ENCODE measurements around the gene RGS3. TPM values are rescaled to one million over a fixed set of nuclear protein-coding genes. Genes with fewer than 3 reads are reported as not detected.

The RGS3 gene
- total and polyA plus RNA-seq, 2 donors (not counting 3 experiments of a cell fraction or from before 2014, with no cell fraction given) = 356 to 416 TPM

DNA sequence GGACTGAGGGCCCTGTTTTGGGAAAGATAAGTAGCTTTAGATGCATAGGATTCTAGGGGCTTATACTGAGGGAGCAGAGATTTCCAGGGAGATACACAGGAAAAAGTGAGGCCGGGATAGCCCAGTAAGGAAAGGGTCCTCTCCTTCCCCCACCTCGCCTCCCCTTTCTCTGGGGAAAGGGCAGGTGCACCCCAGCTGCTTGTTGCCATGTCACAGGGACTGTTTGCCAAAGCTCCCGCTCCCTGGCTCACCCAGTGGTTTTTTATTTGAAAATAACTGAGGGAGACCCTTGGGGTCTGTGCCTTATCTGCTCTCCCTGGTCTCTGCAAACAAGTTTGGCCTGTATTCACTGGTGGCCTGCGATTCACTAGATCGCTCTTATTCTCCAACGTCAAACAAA lies 51.2 kb downstream of the RGS3 start:
- Histone ChIP-seq H3K9me1 (replicated peaks; ENCODE audit: control insufficient read depth, extremely low read depth, insufficient read depth, low read length) (no peaks in the 10 kb centered on the region), H3K4me2 (ENCODE audit: insufficient read depth, low read length) (no peak overlapping the region), H3K36me3 (ENCODE audit: control insufficient read depth in 2 of 2, extremely low read depth in 1 of 2, insufficient read depth in 2 of 2, low read length in 2 of 2) (peaks cover 41 to 72% of the 10 kb centered on the region in 2 experiments), H2AFZ (ENCODE audit: low read depth, low read length) (no peak overlapping the region), H3K27ac (ENCODE audit: insufficient read depth, low read depth, low read length) (no peak overlapping the region), H3K4me1 (ENCODE audit: control insufficient read depth, extremely low read depth, insufficient read depth, low read length) (peaks cover 58% of the 10 kb centered on the region), H3K9ac (replicated peaks; ENCODE audit: extremely low read depth, insufficient read depth, low read length) (no peak overlapping the region), H3K79me2 (ENCODE audit: control insufficient read depth, insufficient read depth, low read length) (peaks cover 52% of the 10 kb centered on the region), H3K4me3 (replicated peaks in 1 of 3; ENCODE audit: insufficient read depth in 1 of 3, low read depth in 1 of 3, low read length in 3 of 3) (no peak overlapping the region), H3K9me3 (replicated peaks; ENCODE audit: control insufficient read depth, insufficient read depth, low read length) (no peaks in the 10 kb centered on the region), H3K27me3 (ENCODE audit: control insufficient read depth in 2 of 2, insufficient read depth in 2 of 2, low read length in 2 of 2) (no peaks in the 10 kb centered on the region), H4K20me1 (replicated peaks; ENCODE audit: control insufficient read depth, extremely low read depth, insufficient read depth, low read length) (no peaks in the 10 kb centered on the region)
- dilution Hi-C loops (cut with MboI; ENCODE audit: extremely low pct_ligation_motif_present, low sequenced_read_pairs) = no loop called here
- ChIA-PET CTCF (interaction anchor here (0.7 to 1.3 kb wide), 3 partner anchors 10 to 69 kb away, joined by 3 read pairs; no protein-coding TSS in a partner anchor), POLR2A (interaction anchor here (0.8 to 1.5 kb wide), 2 partner anchors 68 to 143 kb away, joined by 3 to 5 read pairs; no protein-coding TSS in a partner anchor)
- FAIRE-seq (no peak), DNase-seq (ENCODE audit: low read depth, low spot score) (no peak)
- TF ChIP-seq POLR2AphosphoS5 (IDR thresholded peaks at IDR 0.05; ENCODE audit: insufficient read depth, low read depth, low read length) (no peak), EZH2 (IDR thresholded peaks at IDR 0.05; ENCODE audit: borderline replicate concordance, low read depth, low read length, severe bottlenecking) (no peak), FOS (IDR thresholded peaks at IDR 0.05; ENCODE audit: borderline replicate concordance, insufficient read depth, low read length) (no peak)
- intact Hi-C loops (cut with micrococcal nuclease) = no loop called here
- BruUV-seq (replicated peaks) = no TSS peak

- no peak overlapping the region for H3K4me3 ChIP-seq (replicated peaks in 1 of 3; ENCODE audit: insufficient read depth in 1 of 3, low read depth in 1 of 3, low read length in 3 of 3)
- H3K79me2 ChIP-seq (ENCODE audit: control insufficient read depth, insufficient read depth, low read length) = peaks cover 50% of the 10 kb centered on the region
- no peaks in the 10 kb centered on the region for H3K9me3 ChIP-seq (replicated peaks; ENCODE audit: control insufficient read depth, insufficient read depth, low read length)
- no peak for DNase-seq (ENCODE audit: low read depth, low spot score)
- no peak for FAIRE-seq
- peaks cover 57% of the 10 kb centered on the region for H3K4me1 ChIP-seq (ENCODE audit: control insufficient read depth, extremely low read depth, insufficient read depth, low read length)
- H4K20me1 ChIP-seq (replicated peaks; ENCODE audit: control insufficient read depth, extremely low read depth, insufficient read depth, low read length) = no peaks in the 10 kb centered on the region
- dilution Hi-C loops (cut with MboI; ENCODE audit: extremely low pct_ligation_motif_present, low sequenced_read_pairs) (no loop called here), intact Hi-C loops (cut with micrococcal nuclease) (no loop called here)
- peaks cover 45 to 76% of the 10 kb centered on the region in 2 experiments for H3K36me3 ChIP-seq (ENCODE audit: control insufficient read depth in 2 of 2, extremely low read depth in 1 of 2, insufficient read depth in 2 of 2, low read length in 2 of 2)
- H3K27ac ChIP-seq (ENCODE audit: insufficient read depth, low read depth, low read length) = no peak overlapping the region
- no peak overlapping the region for H3K9ac ChIP-seq (replicated peaks; ENCODE audit: extremely low read depth, insufficient read depth, low read length)
- POLR2A ChIA-PET = interaction anchor here (1.2 kb wide), 1 partner anchor 10 kb away, joined by 4 read pairs; no protein-coding TSS in a partner anchor
- H2AFZ ChIP-seq (ENCODE audit: low read depth, low read length) = no peak overlapping the region
- no peaks in the 10 kb centered on the region for H3K27me3 ChIP-seq (ENCODE audit: control insufficient read depth in 2 of 2, insufficient read depth in 2 of 2, low read length in 2 of 2)
- CTCF ChIA-PET = interaction anchor here (1.6 kb wide), 1 partner anchor 142 kb away, joined by 5 read pairs; no protein-coding TSS in a partner anchor
- H3K9me1 ChIP-seq (replicated peaks; ENCODE audit: control insufficient read depth, extremely low read depth, insufficient read depth, low read length) = no peaks in the 10 kb centered on the region
- peak; percentile 16 for TF ChIP-seq POLR2A (IDR thresholded peaks at IDR 0.05; ENCODE audit: low read depth, low read length)
- TF ChIP-seq, protein P1, sequence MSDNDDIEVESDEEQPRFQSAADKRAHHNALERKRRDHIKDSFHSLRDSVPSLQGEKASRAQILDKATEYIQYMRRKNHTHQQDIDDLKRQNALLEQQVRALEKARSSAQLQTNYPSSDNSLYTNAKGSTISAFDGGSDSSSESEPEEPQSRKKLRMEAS (IDR thresholded peaks at IDR 0.05; ENCODE audit: insufficient read depth, insufficient read length) = no peak
- TF ChIP-seq GATA2 (IDR thresholded peaks at IDR 0.05; ENCODE audit: insufficient read depth, insufficient read length, low read depth, low read length) = peak; percentile 55
- TF ChIP-seq MYC (IDR thresholded peaks at IDR 0.05; ENCODE audit: low read depth, low read length) = no peak
- TF ChIP-seq CTCF (IDR thresholded peaks at IDR 0.05; ENCODE audit: extremely low read depth in 1 of 2, insufficient read depth in 1 of 2, low read depth in 1 of 2, low read length in 2 of 2) = no peak
- H3K4me2 ChIP-seq (ENCODE audit: insufficient read depth, low read length) = no peak overlapping the region
- BruUV-seq (replicated peaks) = no TSS peak
These were observed 52.3 kb downstream of the RGS3 start for GRCh38 chr9:113515862-113516261.
